Activated T-cell treated with anti-CD3 and anti-CD28 coated beads, Interleukin-2, amount 50 U/mL, for 24 hours (primary cell): ENCODE measurements around the gene LHFPL2.

Source experiments
- DNase-seq: peaks from one replicate; pipeline ENCODE4 v3.0.0-alpha.2; 2020
- H3K27ac Mint-ChIP-seq: 2 replicates; pipeline ENCODE4 v1.8.0; 2020; ENCODE audit warnings: mild to moderate bottlenecking, mixed read lengths
- H3K27me3 Mint-ChIP-seq: 2 replicates; pipeline ENCODE4 v1.8.0; 2020; ENCODE audit warnings: mixed read lengths
- H3K36me3 Mint-ChIP-seq: 2 replicates; pipeline ENCODE4 v1.8.0; 2020; ENCODE audit warnings: low read depth, mixed read lengths
- H3K4me1 Mint-ChIP-seq: 2 replicates; pipeline ENCODE4 v1.8.0; 2020; ENCODE audit warnings: low read depth, mixed read lengths
- H3K4me3 Mint-ChIP-seq: 2 replicates; pipeline ENCODE4 v1.8.0; 2020; ENCODE audit warnings: mild to moderate bottlenecking, moderate library complexity, mixed read lengths
- H3K9me3 Mint-ChIP-seq: 2 replicates; pipeline ENCODE4 v1.8.0; 2020; ENCODE audit warnings: mixed read lengths

The LHFPL2 gene

DNA sequence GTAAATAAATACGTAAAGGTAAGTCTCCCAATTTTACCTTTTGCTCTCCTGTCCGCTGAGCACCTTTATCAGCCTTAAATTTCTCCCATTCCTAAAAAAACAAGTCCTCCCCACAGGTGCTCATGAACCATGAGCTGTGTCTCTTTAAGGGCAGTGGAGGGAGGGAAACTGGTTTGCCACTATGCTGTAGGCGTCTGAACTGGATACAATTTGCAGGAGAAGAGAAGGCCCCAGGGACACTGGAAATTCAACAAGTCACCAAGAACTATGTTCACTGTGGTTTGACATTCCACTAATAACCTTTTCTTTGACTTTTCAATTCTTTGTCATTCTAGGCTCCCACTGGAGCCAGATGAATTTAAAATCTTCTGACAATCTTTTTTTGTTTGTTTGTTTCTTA lies 72.2 kb downstream of the LHFPL2 start:
- DNase-seq = no peak
- no peak overlapping the region for H3K27ac Mint-ChIP-seq
- H3K9me3 Mint-ChIP-seq = no peaks in the 10 kb centered on the region
- no peaks in the 10 kb centered on the region for H3K36me3 Mint-ChIP-seq
- H3K4me3 Mint-ChIP-seq = no peak overlapping the region
- no peaks in the 10 kb centered on the region for H3K4me1 Mint-ChIP-seq
- H3K27me3 Mint-ChIP-seq = no peaks in the 10 kb centered on the region

DNA sequence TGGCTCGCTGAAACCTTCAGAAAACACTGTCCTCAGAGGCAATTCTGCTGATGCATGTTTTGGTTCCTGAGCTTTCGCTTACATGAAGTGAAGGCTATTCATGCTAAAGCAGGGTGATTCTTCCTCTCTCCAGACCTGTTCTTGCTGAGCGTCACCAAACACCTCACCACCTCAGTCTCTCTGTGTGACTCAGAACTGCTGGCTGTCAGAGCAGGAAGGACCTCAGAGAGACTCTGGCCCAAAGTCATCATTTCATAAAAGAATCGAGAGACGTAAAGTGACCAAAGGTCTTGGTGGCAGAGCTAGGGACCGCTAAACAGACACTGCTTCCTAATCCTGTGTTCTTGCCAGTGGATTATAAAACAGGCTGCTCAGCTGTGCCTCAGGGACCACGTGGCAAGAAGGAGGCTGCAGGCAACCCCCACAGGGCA lies 73.8 kb downstream of the LHFPL2 start:
- peaks cover 3% of the 10 kb centered on the region for H3K27me3 Mint-ChIP-seq
- no peaks in the 10 kb centered on the region for H3K36me3 Mint-ChIP-seq
- no peak overlapping the region for H3K4me3 Mint-ChIP-seq
- no peak overlapping the region for H3K27ac Mint-ChIP-seq
- no peak for DNase-seq
- H3K9me3 Mint-ChIP-seq = no peaks in the 10 kb centered on the region
- no peaks in the 10 kb centered on the region for H3K4me1 Mint-ChIP-seq

GRCh38 chr5:78574131-78574673 lies 74.4 kb downstream of the LHFPL2 start:
- no peak overlapping the region for H3K4me3 Mint-ChIP-seq
- no peaks in the 10 kb centered on the region for H3K4me1 Mint-ChIP-seq
- no peaks in the 10 kb centered on the region for H3K9me3 Mint-ChIP-seq
- no peak overlapping the region for H3K27ac Mint-ChIP-seq
- no peaks in the 10 kb centered on the region for H3K36me3 Mint-ChIP-seq
- DNase-seq = no peak
- peaks cover 3% of the 10 kb centered on the region for H3K27me3 Mint-ChIP-seq

- Mint-ChIP-seq H3K36me3 (no peaks in the 10 kb centered on the region), H3K27ac (no peak overlapping the region), H3K4me1 (no peaks in the 10 kb centered on the region), H3K4me3 (no peak overlapping the region), H3K9me3 (no peaks in the 10 kb centered on the region), H3K27me3 (peaks cover 3% of the 10 kb centered on the region)
- DNase-seq = no peak
These were observed 75.3 kb downstream of the LHFPL2 start for GRCh38 chr5:78573318-78573717.

- H3K4me3 Mint-ChIP-seq = no peak overlapping the region
- DNase-seq = no peak
- no peaks in the 10 kb centered on the region for H3K36me3 Mint-ChIP-seq
- no peak overlapping the region for H3K27ac Mint-ChIP-seq
- peaks cover 6% of the 10 kb centered on the region for H3K27me3 Mint-ChIP-seq
- peaks cover under 1% of the 10 kb centered on the region for H3K9me3 Mint-ChIP-seq
- H3K4me1 Mint-ChIP-seq = peaks cover 11% of the 10 kb centered on the region
These were observed 77.9 kb downstream of the LHFPL2 start for GRCh38 chr5:78570646-78571045.

- DNase-seq = no peak
- Mint-ChIP-seq H3K9me3 (peaks cover 3% of the 10 kb centered on the region), H3K27me3 (peaks cover 16% of the 10 kb centered on the region), H3K36me3 (no peaks in the 10 kb centered on the region), H3K4me3 (no peak overlapping the region), H3K27ac (no peak overlapping the region), H3K4me1 (peaks cover 11% of the 10 kb centered on the region)
These were observed 79.1 kb downstream of the LHFPL2 start for GRCh38 chr5:78569441-78569840.

GRCh38 chr5:78568676-78569075 lies 79.9 kb downstream of the LHFPL2 start:
- Mint-ChIP-seq H3K27me3 (peaks cover 21% of the 10 kb centered on the region), H3K4me1 (peaks cover 11% of the 10 kb centered on the region), H3K4me3 (no peak overlapping the region), H3K27ac (no peak overlapping the region), H3K9me3 (peaks cover 3% of the 10 kb centered on the region), H3K36me3 (no peaks in the 10 kb centered on the region)
- no peak for DNase-seq

DNA sequence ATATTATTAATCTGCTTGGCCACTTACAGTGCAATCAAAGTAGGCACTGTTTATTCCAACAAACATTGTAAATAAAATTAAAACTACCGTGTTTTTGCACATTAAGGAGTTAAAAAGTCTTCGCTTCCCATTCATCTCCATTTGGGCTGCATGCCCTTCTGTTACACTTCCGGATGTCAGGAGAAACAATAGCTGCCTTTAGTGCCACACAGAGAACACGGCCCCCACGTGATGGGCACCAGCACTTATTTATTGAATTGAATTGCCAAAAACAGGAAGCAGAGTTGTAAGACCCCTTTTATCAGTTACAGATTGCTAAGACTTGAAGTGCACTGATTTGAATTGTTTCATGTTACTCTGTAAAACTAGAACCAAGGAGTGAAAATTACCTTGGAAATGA lies 80.4 kb downstream of the LHFPL2 start:
- Mint-ChIP-seq H3K4me3 (no peak overlapping the region), H3K27ac (no peak overlapping the region), H3K4me1 (peaks cover 11% of the 10 kb centered on the region)

GRCh38 chr5:78567617-78568016 lies 81.0 kb downstream of the LHFPL2 start:
- Mint-ChIP-seq H3K9me3 (peaks cover 3% of the 10 kb centered on the region), H3K27ac (no peak overlapping the region), H3K4me1 (peaks cover 11% of the 10 kb centered on the region), H3K4me3 (no peak overlapping the region), H3K36me3 (no peaks in the 10 kb centered on the region), H3K27me3 (peaks cover 27% of the 10 kb centered on the region)
- DNase-seq = no peak

More for the DNA sequence above, 80.4 kb downstream of the LHFPL2 start:
- Mint-ChIP-seq H3K9me3 (peaks cover 3% of the 10 kb centered on the region), H3K36me3 (no peaks in the 10 kb centered on the region), H3K27me3 (peaks cover 22% of the 10 kb centered on the region)
- DNase-seq = no peak

DNA sequence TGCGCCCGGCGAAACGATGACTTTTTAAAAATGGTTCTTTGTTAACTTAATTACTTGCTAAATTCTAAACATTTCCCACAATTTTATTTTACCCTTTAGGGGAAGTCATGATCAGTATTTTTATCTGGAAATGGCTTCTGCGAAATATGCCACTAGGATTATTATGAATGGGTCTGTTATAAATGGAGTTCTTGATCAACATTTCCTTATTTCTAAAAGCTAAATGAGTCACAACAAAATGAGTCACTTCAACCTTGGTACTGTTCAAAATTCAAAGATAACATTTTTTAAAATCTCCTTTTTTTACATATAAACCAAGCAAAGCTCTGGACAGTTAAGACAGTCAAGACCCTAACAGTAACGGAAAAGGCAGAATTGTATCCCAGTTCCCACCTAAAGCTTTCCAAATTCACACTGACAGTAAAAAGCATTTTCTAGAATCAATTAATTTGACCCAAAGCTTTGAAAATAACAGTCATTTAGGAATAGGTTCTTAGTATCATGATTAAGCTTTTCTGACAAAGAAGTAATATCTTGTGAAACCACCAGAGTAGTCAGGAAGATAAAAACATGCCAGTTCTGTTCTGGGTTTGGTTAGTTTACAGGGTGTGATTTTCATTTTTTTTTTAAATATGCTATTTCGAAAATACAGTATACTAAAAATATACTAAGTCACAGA lies 81.7 kb downstream of the LHFPL2 start:
- peak overlapping the region; percentile 90 for H3K27ac Mint-ChIP-seq
- peaks cover 11% of the 10 kb centered on the region for H3K4me1 Mint-ChIP-seq
- DNase-seq = no peak

DNA sequence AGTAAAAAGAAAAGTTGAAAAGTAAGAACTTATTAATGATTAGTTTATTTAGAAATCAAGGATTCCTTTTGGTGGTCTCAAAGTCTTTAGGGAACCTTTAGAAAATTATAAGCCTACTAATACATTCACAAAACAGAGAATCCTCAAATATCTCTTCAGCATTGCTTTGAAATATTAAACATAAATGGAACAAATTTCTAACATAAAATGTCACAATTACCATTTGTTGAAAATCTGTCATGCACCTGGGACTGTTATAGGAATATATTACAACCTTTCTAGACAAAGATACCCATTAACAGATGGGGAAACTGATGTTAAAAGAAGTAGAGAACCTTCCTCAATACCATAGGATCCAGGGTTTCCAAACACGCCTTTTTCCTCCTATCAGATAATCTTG lies 83.2 kb downstream of the LHFPL2 start:
- Mint-ChIP-seq H3K4me3 (no peak overlapping the region), H3K36me3 (no peaks in the 10 kb centered on the region), H3K9me3 (peaks cover 3% of the 10 kb centered on the region), H3K27me3 (peaks cover 40% of the 10 kb centered on the region), H3K4me1 (peaks cover 11% of the 10 kb centered on the region), H3K27ac (no peak overlapping the region)
- DNase-seq = no peak

More for the DNA sequence above, 81.7 kb downstream of the LHFPL2 start:
- H3K27me3 Mint-ChIP-seq = peaks cover 32% of the 10 kb centered on the region
- H3K9me3 Mint-ChIP-seq = peaks cover 3% of the 10 kb centered on the region
- no peak overlapping the region for H3K4me3 Mint-ChIP-seq
- no peaks in the 10 kb centered on the region for H3K36me3 Mint-ChIP-seq

DNA sequence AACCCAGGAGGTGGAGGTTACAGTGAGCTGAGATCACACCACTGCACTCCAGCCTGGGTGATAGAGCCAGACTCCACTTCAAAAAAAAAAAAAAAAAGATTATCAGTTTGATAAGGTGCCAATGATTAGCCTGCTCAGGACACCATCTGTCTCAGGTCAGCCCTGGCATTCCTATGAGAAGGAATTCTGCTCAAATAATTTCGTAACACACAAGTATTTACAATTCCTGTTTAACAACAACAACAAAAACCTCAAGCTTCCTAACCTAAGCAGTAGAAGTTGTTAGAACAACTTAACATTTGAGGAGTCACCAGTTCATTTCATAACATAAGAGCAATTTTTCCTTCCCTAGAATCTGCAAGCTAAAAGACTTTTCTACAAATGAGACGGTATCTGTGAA lies 85.0 kb downstream of the LHFPL2 start:
- Mint-ChIP-seq H3K27me3 (peaks cover 48% of the 10 kb centered on the region), H3K36me3 (no peaks in the 10 kb centered on the region), H3K4me1 (peaks cover 11% of the 10 kb centered on the region), H3K9me3 (peaks cover 3% of the 10 kb centered on the region), H3K27ac (no peak overlapping the region), H3K4me3 (no peak overlapping the region)
- DNase-seq = no peak

- H3K4me3 Mint-ChIP-seq = no peak overlapping the region
- DNase-seq = no peak
- peaks cover 49% of the 10 kb centered on the region for H3K27me3 Mint-ChIP-seq
- no peak overlapping the region for H3K27ac Mint-ChIP-seq
- peaks cover 3% of the 10 kb centered on the region for H3K9me3 Mint-ChIP-seq
- no peaks in the 10 kb centered on the region for H3K36me3 Mint-ChIP-seq
- H3K4me1 Mint-ChIP-seq = peaks cover 10% of the 10 kb centered on the region
These were observed 85.8 kb downstream of the LHFPL2 start for GRCh38 chr5:78562714-78563330.

GRCh38 chr5:78562001-78562400 lies 86.6 kb downstream of the LHFPL2 start:
- Mint-ChIP-seq H3K27me3 (peaks cover 49% of the 10 kb centered on the region), H3K4me1 (peaks cover 5% of the 10 kb centered on the region), H3K36me3 (no peaks in the 10 kb centered on the region), H3K9me3 (peaks cover 3% of the 10 kb centered on the region), H3K27ac (no peak overlapping the region), H3K4me3 (no peak overlapping the region)
- DNase-seq = no peak

- Mint-ChIP-seq H3K4me3 (no peak overlapping the region), H3K36me3 (no peaks in the 10 kb centered on the region), H3K27ac (no peak overlapping the region), H3K9me3 (peaks cover 3% of the 10 kb centered on the region), H3K4me1 (no peaks in the 10 kb centered on the region), H3K27me3 (peaks cover 49% of the 10 kb centered on the region)
- no peak for DNase-seq
These were observed 87.3 kb downstream of the LHFPL2 start for GRCh38 chr5:78561261-78561660.
